Measurements from ENCODE around the gene EXOC2. TPM values are rescaled to one million over a fixed set of nuclear protein-coding genes. Genes with fewer than 3 reads are reported as not detected.

Gene EXOC2
- total RNA-seq, 1 experiment from 2014 or later: 17.6 TPM

GRCh38 chr6:435441-436307 lies 257.3 kb downstream of the EXOC2 start:
- DNase-seq: no peak
- H3K4me2 ChIP-seq (ENCODE audit: low read depth, low read length, poor library complexity, severe bottlenecking): no peak overlapping the region

More at GRCh38 chr6:435441-436307, 257.3 kb downstream of the EXOC2 start:
- H3K36me3 ChIP-seq (ENCODE audit: insufficient read depth, low read length): no peaks in the 10 kb centered on the region
- H3K9ac ChIP-seq (ENCODE audit: low read length): no peak overlapping the region
- H3K4me1 ChIP-seq (ENCODE audit: low read length): no peaks in the 10 kb centered on the region
- H3K27ac ChIP-seq (ENCODE audit: low read length): no peak overlapping the region
- H3K9me2 ChIP-seq (replicated peaks; ENCODE audit: insufficient read depth, low read length): no peaks in the 10 kb centered on the region
- H3K79me2 ChIP-seq (ENCODE audit: low read length): no peaks in the 10 kb centered on the region
- no peaks in the 10 kb centered on the region for H3K27me3 ChIP-seq (ENCODE audit: low read length)
- no peak overlapping the region for H3K4me3 ChIP-seq (ENCODE audit: low read length)
- no peaks in the 10 kb centered on the region for H4K20me1 ChIP-seq (ENCODE audit: insufficient read depth, low read depth, low read length)
- H3K9me3 ChIP-seq (ENCODE audit: low read length): no peaks in the 10 kb centered on the region
- H2AFZ ChIP-seq (ENCODE audit: low read length): no peak overlapping the region

Other genes starting within 250 kb of the EXOC2 start
- 0.30 and 2.2 TPM in 2 replicates for gene HUS1B, start 36.0 kb downstream of the EXOC2 start, total RNA-seq (2014; rRNA removed; shearing (Covaris generic); ENCODE audit: low replicate concordance)